Panc1 (cell line): ENCODE measurements around the gene GRK2. TPM values are rescaled to one million over a fixed set of nuclear protein-coding genes. Genes with fewer than 3 reads are reported as not detected.

Experiments
- ATAC-seq: fragments of 200-7000 bp; cut with Tn5 transposase; 2 replicates; pipeline ENCODE4 v1.9.1; 2020; ENCODE audit warnings: mild to moderate bottlenecking, moderate library complexity
- BruUV-seq: library from RNA; stranded (reverse); fragments of 400-500 nt; replicated peaks from 2 replicates; lab custom pipeline; 2021; lab: Mats Ljungman, UMichigan
- CTCF ChIA-PET: fragments of 300-600 bp; sonication (Branson Sonifier 250); formaldehyde crosslinking; loops from one replicate; lab custom pipeline; 2022; ENCODE audit warnings: antibody characterized with exemption; lab: Charles Lee
- POLR2A ChIA-PET: fragments of 300-600 bp; sonication (Branson Sonifier 250); formaldehyde crosslinking; loops from one replicate; lab custom pipeline; 2022; ENCODE audit warnings: antibody characterized with exemption; lab: Charles Lee
- DNase-seq: peaks from one replicate; pipeline ENCODE4 v3.0.0-alpha.2; 2010; ENCODE audit warnings: low read depth, low spot score
- H3K27ac ChIP-seq: 2 replicates; pipeline ENCODE4 v1.5.1; 2011; ENCODE audit warnings: mild to moderate bottlenecking, low read length, inconsistent platforms
- H3K27me3 ChIP-seq: fragments of 200-500 bp; sonication (Bioruptor generic); 2 replicates; pipeline ENCODE4 v1.6.0; 2014; ENCODE audit warnings: low read length, inconsistent platforms; ENCODE audit not compliant: control insufficient read depth, insufficient read depth
- H3K36me3 ChIP-seq: fragments of 200-500 bp; sonication (Bioruptor generic); 2 replicates; pipeline ENCODE4 v1.5.1; 2014; ENCODE audit warnings: inconsistent platforms, mild to moderate bottlenecking, low read length, moderate library complexity; ENCODE audit not compliant: control insufficient read depth, insufficient read depth
- H3K4me1 ChIP-seq: 2 replicates; pipeline ENCODE4 v1.5.1; 2011; ENCODE audit warnings: inconsistent platforms, mild to moderate bottlenecking, low read length, moderate library complexity; ENCODE audit not compliant: control insufficient read depth, insufficient read depth
- H3K4me3 ChIP-seq, 2 experiments: 2 replicates each; pipeline ENCODE4 v1.5.1; 2011 to 2012; ENCODE audit warnings: low read depth in 2 of 2, low read length in 2 of 2, mild to moderate bottlenecking in 2 of 2, inconsistent platforms in 1 of 2, moderate library complexity in 1 of 2
- H3K9me3 ChIP-seq: fragments of 200-500 bp; sonication (Bioruptor generic); 2 replicates; pipeline ENCODE4 v1.5.1; 2014; ENCODE audit warnings: low read depth, mild to moderate bottlenecking, inconsistent platforms, low read length, moderate library complexity; ENCODE audit not compliant: control insufficient read depth, insufficient read depth
- POLR2AphosphoS5 ChIP-seq: IDR thresholded peaks from 2 replicates; pipeline ENCODE4 v1.6.1; 2012; ENCODE audit warnings: mild to moderate bottlenecking, low read depth, low read length, moderate library complexity
- SIN3A ChIP-seq: IDR thresholded peaks from 2 replicates; pipeline ENCODE4 v1.6.1; 2012; ENCODE audit warnings: low read depth, mild to moderate bottlenecking, low read length, moderate library complexity, borderline replicate concordance; ENCODE audit not compliant: insufficient read depth
- TCF7L2 ChIP-seq: IDR thresholded peaks from 2 replicates; pipeline ENCODE4 v1.6.1; 2011; ENCODE audit warnings: mild to moderate bottlenecking, low read depth, low read length, inconsistent platforms
- in situ Hi-C: cut with HindIII; loops from 2 replicates; pipeline ENCODE4 v1.10.0; 2016; ENCODE audit warnings: low sequenced_read_pairs, low pct_unique_long_range_greater_than_20kb
- intact Hi-C: fragments of 100-400 bp; cut with micrococcal nuclease; formaldehyde crosslinking; loops from one replicate; pipeline ENCODE4 v1.10.0; 2022; ENCODE audit not compliant: unreplicated experiment
- total RNA-seq: library from RNA; stranded (reverse); gene quantifications from one replicate; pipeline ENCODE4 v1.2.1, GENCODE V29; 2021; ENCODE audit not compliant: unreplicated experiment
- TF ChIP-seq, protein P1 (sequence below): fragments of 450-650 bp; IDR thresholded peaks from 2 replicates; pipeline ENCODE4 v1.5.1; 2017; ENCODE audit warnings: mild to moderate bottlenecking
- TF ChIP-seq, protein P2 (sequence below), 2 experiments: IDR thresholded peaks; 2 replicates each; pipeline ENCODE4 v1.6.1; 2011 to 2012; ENCODE audit warnings: low read depth in 2 of 2, control low read depth in 1 of 2, low read length in 1 of 2, mild to moderate bottlenecking in 1 of 2, moderate library complexity in 1 of 2; ENCODE audit not compliant: insufficient read depth in 1 of 2

The GRK2 gene
- total RNA-seq, 1 experiment from 2014 or later = 103 TPM

DNA sequence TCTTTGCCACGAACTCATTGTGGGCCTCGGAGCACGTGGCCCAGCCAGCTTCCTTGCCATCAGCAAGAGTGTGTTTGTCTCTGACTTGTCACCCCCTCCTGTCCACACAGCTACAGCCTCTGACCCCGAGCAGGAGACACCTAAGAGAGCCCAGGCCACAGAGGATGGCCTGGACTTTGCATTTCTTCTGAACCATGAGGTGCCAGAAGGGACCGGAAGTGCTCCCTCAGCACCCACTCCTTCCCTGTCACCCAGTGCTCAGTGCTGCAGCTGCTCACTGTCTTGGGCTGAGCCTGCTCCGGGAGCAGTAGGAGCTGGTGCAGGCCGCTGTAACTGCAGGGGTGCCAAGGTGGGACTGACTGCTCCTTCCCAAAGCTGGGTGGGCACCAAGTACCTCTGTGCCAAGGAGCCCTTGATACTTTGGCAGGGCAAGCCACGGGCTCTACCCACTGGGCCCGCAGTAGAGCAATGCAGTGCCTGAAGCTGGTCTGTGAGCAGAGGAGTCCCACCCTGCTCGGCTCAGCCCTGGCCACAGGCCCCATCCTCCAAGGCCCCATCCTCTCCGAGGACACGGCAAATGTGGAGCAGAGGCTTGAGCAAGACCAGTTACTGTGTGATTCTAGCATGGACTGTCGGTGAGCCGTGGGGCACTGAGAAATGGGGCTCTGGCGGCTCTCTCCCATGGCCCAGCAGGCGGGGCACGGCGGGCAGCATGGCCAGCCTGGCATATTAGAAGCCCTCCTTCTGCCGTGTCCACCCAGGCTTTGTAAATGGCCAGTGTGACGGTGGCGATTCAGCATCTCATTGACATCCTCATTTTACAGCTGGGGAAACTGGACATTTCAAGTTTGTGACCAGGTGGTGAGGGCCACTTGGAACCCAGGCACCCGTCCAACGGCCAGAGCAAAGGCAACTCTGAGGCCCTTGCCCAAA is 6.3 kb downstream of the GRK2 start:
- POLR2A ChIA-PET = no interaction called here
- CTCF ChIA-PET = interaction anchor here (0.6 kb wide), 2 partner anchors 30 to 44 kb away, joined by 3 to 6 read pairs; no protein-coding TSS in a partner anchor
- in situ Hi-C loops = no loop called here

DNA sequence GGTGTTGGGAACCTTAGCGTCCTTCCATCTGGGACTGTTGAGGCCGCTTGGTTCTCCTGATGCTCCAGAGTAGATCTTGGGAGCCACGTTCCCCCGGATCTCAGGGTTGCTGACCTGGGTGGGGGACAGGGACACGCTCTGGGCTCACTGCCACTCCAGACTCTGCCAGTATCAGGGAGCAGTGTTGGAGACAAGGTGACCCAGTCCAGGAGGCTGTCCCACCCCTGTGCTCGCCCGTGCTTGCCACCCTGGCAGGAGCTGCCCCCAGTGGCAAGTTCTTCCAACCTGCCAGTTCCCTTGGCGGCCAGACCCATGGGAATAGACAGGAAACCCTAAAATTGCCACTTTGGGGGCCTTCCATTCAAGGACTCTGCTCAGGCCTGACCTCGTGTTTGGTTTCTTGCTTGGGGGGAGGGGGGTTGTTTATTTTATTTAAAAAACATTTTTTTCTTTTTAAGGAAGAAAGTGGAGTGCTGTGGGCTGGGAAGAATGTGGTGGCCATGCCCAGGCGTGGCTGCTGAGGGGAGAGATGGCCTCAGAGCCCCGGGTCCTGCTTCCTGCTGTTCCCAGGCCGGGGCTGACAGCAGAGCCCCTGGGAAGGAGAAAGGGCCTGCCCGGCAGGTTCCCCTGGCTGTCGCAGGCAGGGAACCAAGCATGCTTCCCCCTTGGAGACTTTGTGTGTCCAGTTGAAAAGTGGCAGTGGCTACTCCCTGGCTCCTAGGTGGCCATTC is 7.2 kb downstream of the GRK2 start:
- Histone ChIP-seq H3K27ac (no peak overlapping the region), H3K9me3 (no peaks in the 10 kb centered on the region), H3K36me3 (no peaks in the 10 kb centered on the region), H3K4me3 (no peak overlapping the region), H3K4me1 (peaks cover 46% of the 10 kb centered on the region), H3K27me3 (no peaks in the 10 kb centered on the region)
- intact Hi-C loops (no loop called here), in situ Hi-C loops (no loop called here)
- TF ChIP-seq, protein P1, sequence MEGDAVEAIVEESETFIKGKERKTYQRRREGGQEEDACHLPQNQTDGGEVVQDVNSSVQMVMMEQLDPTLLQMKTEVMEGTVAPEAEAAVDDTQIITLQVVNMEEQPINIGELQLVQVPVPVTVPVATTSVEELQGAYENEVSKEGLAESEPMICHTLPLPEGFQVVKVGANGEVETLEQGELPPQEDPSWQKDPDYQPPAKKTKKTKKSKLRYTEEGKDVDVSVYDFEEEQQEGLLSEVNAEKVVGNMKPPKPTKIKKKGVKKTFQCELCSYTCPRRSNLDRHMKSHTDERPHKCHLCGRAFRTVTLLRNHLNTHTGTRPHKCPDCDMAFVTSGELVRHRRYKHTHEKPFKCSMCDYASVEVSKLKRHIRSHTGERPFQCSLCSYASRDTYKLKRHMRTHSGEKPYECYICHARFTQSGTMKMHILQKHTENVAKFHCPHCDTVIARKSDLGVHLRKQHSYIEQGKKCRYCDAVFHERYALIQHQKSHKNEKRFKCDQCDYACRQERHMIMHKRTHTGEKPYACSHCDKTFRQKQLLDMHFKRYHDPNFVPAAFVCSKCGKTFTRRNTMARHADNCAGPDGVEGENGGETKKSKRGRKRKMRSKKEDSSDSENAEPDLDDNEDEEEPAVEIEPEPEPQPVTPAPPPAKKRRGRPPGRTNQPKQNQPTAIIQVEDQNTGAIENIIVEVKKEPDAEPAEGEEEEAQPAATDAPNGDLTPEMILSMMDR = no peak; the same call in 1 of the 2 replicates
- TF ChIP-seq, protein P2, sequence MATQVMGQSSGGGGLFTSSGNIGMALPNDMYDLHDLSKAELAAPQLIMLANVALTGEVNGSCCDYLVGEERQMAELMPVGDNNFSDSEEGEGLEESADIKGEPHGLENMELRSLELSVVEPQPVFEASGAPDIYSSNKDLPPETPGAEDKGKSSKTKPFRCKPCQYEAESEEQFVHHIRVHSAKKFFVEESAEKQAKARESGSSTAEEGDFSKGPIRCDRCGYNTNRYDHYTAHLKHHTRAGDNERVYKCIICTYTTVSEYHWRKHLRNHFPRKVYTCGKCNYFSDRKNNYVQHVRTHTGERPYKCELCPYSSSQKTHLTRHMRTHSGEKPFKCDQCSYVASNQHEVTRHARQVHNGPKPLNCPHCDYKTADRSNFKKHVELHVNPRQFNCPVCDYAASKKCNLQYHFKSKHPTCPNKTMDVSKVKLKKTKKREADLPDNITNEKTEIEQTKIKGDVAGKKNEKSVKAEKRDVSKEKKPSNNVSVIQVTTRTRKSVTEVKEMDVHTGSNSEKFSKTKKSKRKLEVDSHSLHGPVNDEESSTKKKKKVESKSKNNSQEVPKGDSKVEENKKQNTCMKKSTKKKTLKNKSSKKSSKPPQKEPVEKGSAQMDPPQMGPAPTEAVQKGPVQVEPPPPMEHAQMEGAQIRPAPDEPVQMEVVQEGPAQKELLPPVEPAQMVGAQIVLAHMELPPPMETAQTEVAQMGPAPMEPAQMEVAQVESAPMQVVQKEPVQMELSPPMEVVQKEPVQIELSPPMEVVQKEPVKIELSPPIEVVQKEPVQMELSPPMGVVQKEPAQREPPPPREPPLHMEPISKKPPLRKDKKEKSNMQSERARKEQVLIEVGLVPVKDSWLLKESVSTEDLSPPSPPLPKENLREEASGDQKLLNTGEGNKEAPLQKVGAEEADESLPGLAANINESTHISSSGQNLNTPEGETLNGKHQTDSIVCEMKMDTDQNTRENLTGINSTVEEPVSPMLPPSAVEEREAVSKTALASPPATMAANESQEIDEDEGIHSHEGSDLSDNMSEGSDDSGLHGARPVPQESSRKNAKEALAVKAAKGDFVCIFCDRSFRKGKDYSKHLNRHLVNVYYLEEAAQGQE (IDR thresholded peaks at IDR 0.05; ENCODE audit: insufficient read depth in 1 of 2, low read depth in 2 of 2, low read length in 1 of 2) = no peak
- no peak for TF ChIP-seq POLR2AphosphoS5
- TF ChIP-seq TCF7L2 = no peak
- no peak for TF ChIP-seq SIN3A
- ChIA-PET CTCF (interaction anchor here (0.6 kb wide), 1 partner anchor 29 kb away, joined by 3 read pairs; no protein-coding TSS in a partner anchor), POLR2A (no interaction called here)
- no peak for DNase-seq
- no TSS peak for BruUV-seq
- no peak for ATAC-seq

More for the DNA sequence above, 6.3 kb downstream of the GRK2 start:
- Histone ChIP-seq H3K36me3 (no peaks in the 10 kb centered on the region), H3K4me1 (peaks cover 55% of the 10 kb centered on the region), H3K4me3 (no peak overlapping the region), H3K27me3 (no peaks in the 10 kb centered on the region), H3K27ac (no peak overlapping the region), H3K9me3 (no peaks in the 10 kb centered on the region)
- TF ChIP-seq TCF7L2 = no peak
- ATAC-seq = no peak
- DNase-seq = no peak
- intact Hi-C loops = no loop called here
- no TSS peak for BruUV-seq
